Ishikawa (cell line): ENCODE results near the gene LCNL1.

ENCODE experiments used
- CEBPB ChIP-seq: IDR thresholded peaks from 2 replicates; pipeline ENCODE4 v1.6.1; 2012
- CREB1 ChIP-seq: IDR thresholded peaks from 2 replicates; pipeline ENCODE4 v1.6.1; 2012; ENCODE audit warnings: low read depth
- EGR1 ChIP-seq: IDR thresholded peaks from 2 replicates; pipeline ENCODE4 v1.6.1; 2012
- EP300 ChIP-seq: IDR thresholded peaks from 2 replicates; pipeline ENCODE4 v1.6.1; 2012; ENCODE audit warnings: borderline replicate concordance
- FOXM1 ChIP-seq: IDR thresholded peaks from 2 replicates; pipeline ENCODE4 v1.6.1; 2012; ENCODE audit warnings: low read depth, borderline replicate concordance
- MAX ChIP-seq: IDR thresholded peaks from 2 replicates; pipeline ENCODE4 v1.6.1; 2012
- NFIC ChIP-seq: IDR thresholded peaks from 2 replicates; pipeline ENCODE4 v1.6.1; 2012
- RAD21 ChIP-seq: IDR thresholded peaks from 2 replicates; pipeline ENCODE4 v1.6.1; 2012; ENCODE audit warnings: low read depth
- TAF1 ChIP-seq: IDR thresholded peaks from 2 replicates; pipeline ENCODE4 v1.6.1; 2012; ENCODE audit warnings: low read depth, mild to moderate bottlenecking
- TCF12 ChIP-seq: IDR thresholded peaks from 2 replicates; pipeline ENCODE4 v1.6.1; 2012; ENCODE audit warnings: low read depth
- TEAD4 ChIP-seq: IDR thresholded peaks from 2 replicates; pipeline ENCODE4 v1.6.1; 2012
- USF1 ChIP-seq: IDR thresholded peaks from 2 replicates; pipeline ENCODE4 v1.6.1; 2012
- YY1 ChIP-seq: IDR thresholded peaks from 2 replicates; pipeline ENCODE4 v1.6.1; 2012; ENCODE audit warnings: low read depth
- ZBTB7A ChIP-seq: IDR thresholded peaks from 2 replicates; pipeline ENCODE4 v1.6.1; 2012; ENCODE audit warnings: low read depth
- TF ChIP-seq, protein P1 (sequence below): IDR thresholded peaks from 2 replicates; pipeline ENCODE4 v1.6.1; 2012; ENCODE audit warnings: low read depth, mild to moderate bottlenecking

LCNL1 gene

GRCh38 chr9:136955202-136955942 is 27.4 kb upstream of the LCNL1 start:
- TF ChIP-seq CEBPB (no peak), TAF1 (no peak), MAX (no peak), CREB1 (no peak)
- TF ChIP-seq, protein P1, sequence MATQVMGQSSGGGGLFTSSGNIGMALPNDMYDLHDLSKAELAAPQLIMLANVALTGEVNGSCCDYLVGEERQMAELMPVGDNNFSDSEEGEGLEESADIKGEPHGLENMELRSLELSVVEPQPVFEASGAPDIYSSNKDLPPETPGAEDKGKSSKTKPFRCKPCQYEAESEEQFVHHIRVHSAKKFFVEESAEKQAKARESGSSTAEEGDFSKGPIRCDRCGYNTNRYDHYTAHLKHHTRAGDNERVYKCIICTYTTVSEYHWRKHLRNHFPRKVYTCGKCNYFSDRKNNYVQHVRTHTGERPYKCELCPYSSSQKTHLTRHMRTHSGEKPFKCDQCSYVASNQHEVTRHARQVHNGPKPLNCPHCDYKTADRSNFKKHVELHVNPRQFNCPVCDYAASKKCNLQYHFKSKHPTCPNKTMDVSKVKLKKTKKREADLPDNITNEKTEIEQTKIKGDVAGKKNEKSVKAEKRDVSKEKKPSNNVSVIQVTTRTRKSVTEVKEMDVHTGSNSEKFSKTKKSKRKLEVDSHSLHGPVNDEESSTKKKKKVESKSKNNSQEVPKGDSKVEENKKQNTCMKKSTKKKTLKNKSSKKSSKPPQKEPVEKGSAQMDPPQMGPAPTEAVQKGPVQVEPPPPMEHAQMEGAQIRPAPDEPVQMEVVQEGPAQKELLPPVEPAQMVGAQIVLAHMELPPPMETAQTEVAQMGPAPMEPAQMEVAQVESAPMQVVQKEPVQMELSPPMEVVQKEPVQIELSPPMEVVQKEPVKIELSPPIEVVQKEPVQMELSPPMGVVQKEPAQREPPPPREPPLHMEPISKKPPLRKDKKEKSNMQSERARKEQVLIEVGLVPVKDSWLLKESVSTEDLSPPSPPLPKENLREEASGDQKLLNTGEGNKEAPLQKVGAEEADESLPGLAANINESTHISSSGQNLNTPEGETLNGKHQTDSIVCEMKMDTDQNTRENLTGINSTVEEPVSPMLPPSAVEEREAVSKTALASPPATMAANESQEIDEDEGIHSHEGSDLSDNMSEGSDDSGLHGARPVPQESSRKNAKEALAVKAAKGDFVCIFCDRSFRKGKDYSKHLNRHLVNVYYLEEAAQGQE: no peak

- TF ChIP-seq, protein P1: no peak
- TF ChIP-seq EGR1: no peak
- no peak for TF ChIP-seq TAF1
- TF ChIP-seq RAD21: no peak
- no peak for TF ChIP-seq YY1
- TF ChIP-seq CEBPB: no peak
- TF ChIP-seq TEAD4: no peak
- TF ChIP-seq USF1: no peak
- TF ChIP-seq CREB1: no peak
Measured at GRCh38 chr9:136955943-136956335, 26.9 kb upstream of the LCNL1 start.

DNA sequence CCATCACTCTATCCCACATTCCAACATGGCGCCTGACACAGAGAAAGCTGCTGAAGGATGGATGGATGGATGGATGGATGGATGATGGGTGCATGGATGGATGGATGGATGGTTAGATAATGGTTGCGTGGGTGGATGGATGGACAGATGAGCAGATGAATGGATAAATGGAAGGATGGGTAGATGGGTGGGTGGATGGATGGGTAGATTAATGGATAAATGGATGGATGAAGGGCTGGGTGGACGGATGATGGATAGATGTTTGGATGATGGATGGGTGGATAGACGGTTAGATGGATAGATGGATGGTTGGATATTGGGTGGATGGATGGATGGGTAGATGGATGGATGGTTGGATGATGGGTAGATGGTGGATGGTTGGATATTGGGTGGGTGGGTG is 26.2 kb upstream of the LCNL1 start:
- TF ChIP-seq USF1: no peak
- no peak for TF ChIP-seq CREB1
- no peak for TF ChIP-seq TEAD4
- TF ChIP-seq EP300: no peak
- TF ChIP-seq FOXM1: no peak
- TF ChIP-seq MAX: no peak
- no peak for TF ChIP-seq CEBPB
- TF ChIP-seq TAF1: no peak
- TF ChIP-seq ZBTB7A: no peak
- TF ChIP-seq YY1: no peak

- TF ChIP-seq TCF12: no peak
- TF ChIP-seq CREB1: no peak
- no peak for TF ChIP-seq NFIC
- TF ChIP-seq YY1: no peak
Measured at GRCh38 chr9:136957461-136957860, 25.3 kb upstream of the LCNL1 start.

GRCh38 chr9:136957901-136958300 is 24.9 kb upstream of the LCNL1 start:
- TF ChIP-seq FOXM1: no peak
- no peak for TF ChIP-seq CREB1
- no peak for TF ChIP-seq TEAD4
- TF ChIP-seq EP300: no peak
- TF ChIP-seq EGR1: no peak
- TF ChIP-seq NFIC: no peak
- TF ChIP-seq, protein P1: no peak
- TF ChIP-seq MAX: no peak
